LHCN-M2 (cell line): ENCODE results near the gene CAPN8. TPM values are rescaled to one million over a fixed set of nuclear protein-coding genes. Genes with fewer than 3 reads are reported as not detected.

Experiments used
- total RNA-seq: library from RNA; depleted of rRNA; stranded (reverse); fragments of >200 nt; gene quantifications from 2 replicates; pipeline ENCODE4 v1.2.3, GENCODE V29; 2014; rRNA removed

CAPN8 gene
- total RNA-seq, 1 experiment from 2014 or later, result not detected

Other genes starting within 250 kb of the CAPN8 start
- gene CAPN2, start 46.8 kb upstream of the CAPN8 start, total RNA-seq, result 642 and 718 TPM in 2 replicates
- gene TP53BP2, start 180.2 kb upstream of the CAPN8 start, total RNA-seq, result 28.5 and 35.1 TPM in 2 replicates